Trophoblast cell (in vitro differentiated cells and primary cell): ENCODE measurements around the gene FEM1B.

Experiments
- DNase-seq, 2 donors: peaks; one replicate each; pipeline ENCODE4 v3.0.0-alpha.2; 2016
- H2AFZ ChIP-seq: 2 replicates; pipeline ENCODE4 v1.6.1; 2013; ENCODE audit warnings: low read length, moderate library complexity, mild to moderate bottlenecking; ENCODE audit not compliant: insufficient read depth, poor library complexity
- H2AK5ac ChIP-seq: 2 replicates; pipeline ENCODE4 v1.6.1; 2013; ENCODE audit warnings: mild to moderate bottlenecking, low read length
- H2BK120ac ChIP-seq: 2 replicates; pipeline ENCODE4 v1.6.1; 2013; ENCODE audit warnings: low read length, mild to moderate bottlenecking, moderate library complexity; ENCODE audit not compliant: insufficient read depth, poor library complexity
- H2BK12ac ChIP-seq: 2 replicates; pipeline ENCODE4 v1.6.1; 2013; ENCODE audit warnings: mild to moderate bottlenecking, low read length, moderate library complexity
- H2BK5ac ChIP-seq: 2 replicates; pipeline ENCODE4 v1.6.1; 2013; ENCODE audit warnings: low read length, low read depth, moderate library complexity, mild to moderate bottlenecking; ENCODE audit not compliant: poor library complexity
- H3K14ac ChIP-seq: 2 replicates; pipeline ENCODE4 v1.6.1; 2013; ENCODE audit warnings: mild to moderate bottlenecking, low read length
- H3K18ac ChIP-seq: 2 replicates; pipeline ENCODE4 v1.6.1; 2013; ENCODE audit warnings: mild to moderate bottlenecking, low read length
- H3K23ac ChIP-seq: 2 replicates; pipeline ENCODE4 v1.6.1; 2013; ENCODE audit warnings: low read length
- H3K27ac ChIP-seq: 2 replicates; pipeline ENCODE4 v1.5.1; 2013; ENCODE audit warnings: low read depth, mild to moderate bottlenecking, inconsistent platforms, low read length, moderate library complexity
- H3K27me3 ChIP-seq: 2 replicates; pipeline ENCODE4 v1.6.1; 2013; ENCODE audit warnings: inconsistent platforms, mild to moderate bottlenecking, low read length, moderate library complexity; ENCODE audit not compliant: insufficient read depth
- H3K36me3 ChIP-seq, 2 experiments: 1 replicate in 1 of 2; 2 replicates in 1 of 2; pipeline ENCODE4 v1.6.1; 2013; ENCODE audit warnings: low read length in 2 of 2, mild to moderate bottlenecking in 2 of 2, moderate library complexity in 1 of 2; ENCODE audit not compliant: insufficient read depth in 2 of 2, control insufficient read depth in 1 of 2
- H3K4ac ChIP-seq: 2 replicates; pipeline ENCODE4 v1.6.1; 2013; ENCODE audit warnings: low read depth, mild to moderate bottlenecking, low read length, moderate library complexity
- H3K4me1 ChIP-seq, 2 experiments: 1 replicate in 1 of 2; 2 replicates in 1 of 2; pipeline ENCODE4 v1.6.1; 2013; ENCODE audit warnings: low read length in 2 of 2, mild to moderate bottlenecking in 2 of 2, moderate library complexity in 1 of 2; ENCODE audit not compliant: insufficient read depth in 2 of 2, control insufficient read depth in 1 of 2
- H3K4me2 ChIP-seq: 2 replicates; pipeline ENCODE4 v1.6.1; 2013; ENCODE audit warnings: inconsistent platforms, mild to moderate bottlenecking, low read length, moderate library complexity
- H3K4me3 ChIP-seq: 2 replicates; pipeline ENCODE4 v1.5.1; 2013; ENCODE audit warnings: mild to moderate bottlenecking, low read depth, low read length, inconsistent platforms
- H3K79me1 ChIP-seq: one replicate; pipeline ENCODE4 v1.6.1; 2013; ENCODE audit warnings: low read length
- H3K79me2 ChIP-seq: 2 replicates; pipeline ENCODE4 v1.6.1; 2013; ENCODE audit warnings: low read length, mild to moderate bottlenecking; ENCODE audit not compliant: control insufficient read depth, insufficient read depth, poor library complexity
- H3K9ac ChIP-seq: 2 replicates; pipeline ENCODE4 v1.6.1; 2013; ENCODE audit warnings: mild to moderate bottlenecking, low read length
- H3K9me3 ChIP-seq: 2 replicates; pipeline ENCODE4 v1.6.1; 2013; ENCODE audit warnings: low read depth, mild to moderate bottlenecking, control low read depth, inconsistent platforms, low read length; ENCODE audit not compliant: insufficient read depth
- H4K12ac ChIP-seq: 2 replicates; pipeline ENCODE4 v1.6.1; 2013; ENCODE audit warnings: low read depth, mild to moderate bottlenecking, low read length, moderate library complexity
- H4K8ac ChIP-seq: 2 replicates; pipeline ENCODE4 v1.6.1; 2013; ENCODE audit warnings: low read depth, mild to moderate bottlenecking, low read length, moderate library complexity
- H4K91ac ChIP-seq: one replicate; pipeline ENCODE4 v1.6.1; 2013; ENCODE audit warnings: low read depth, mild to moderate bottlenecking, low read length, moderate library complexity
- WGBS: extraction: QIAGEN DNeasy Blood & Tissue Kit; methylation state at CpG from one replicate; pipeline ENCODE4 v1.1.7; 2013; ENCODE audit warnings: missing lambda C conversion rate; ENCODE audit not compliant: insufficient read length, insufficient coverage; ENCODE audit errors: extremely low coverage; 5-methylcytosine and 5-hydroxymethylcytosine counted together

FEM1B gene

DNA sequence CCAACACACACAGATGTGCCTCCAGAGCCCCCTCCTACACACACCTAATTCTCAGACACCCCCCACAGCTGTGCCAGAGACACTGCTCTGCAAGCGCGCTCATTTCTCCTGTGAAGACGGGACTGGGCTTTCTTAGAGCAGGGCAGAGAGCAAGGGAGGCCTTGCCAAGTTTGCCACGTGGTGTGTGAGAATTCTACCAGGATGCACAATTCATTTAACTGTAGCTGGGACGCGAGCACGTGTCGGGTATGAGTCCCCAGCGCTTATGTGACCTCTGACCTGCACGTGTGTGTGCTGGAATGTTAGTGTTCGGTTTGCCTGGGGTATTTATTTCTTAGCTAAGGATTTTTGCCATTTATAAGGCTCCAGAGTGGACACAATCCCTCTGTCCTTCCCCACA, 37.0 kb downstream of the FEM1B start:
- no CpG with 5 or more reads among the region's 11 CpGs for WGBS
- Histone ChIP-seq H3K14ac (no peak overlapping the region), H2AK5ac (no peak overlapping the region), H3K4me2 (no peak overlapping the region), H2BK12ac (no peak overlapping the region), H2AFZ (no peak overlapping the region), H4K12ac (no peak overlapping the region), H2BK5ac (no peak overlapping the region), H3K4me3 (no peak overlapping the region), H4K8ac (no peak overlapping the region), H3K9ac (no peak overlapping the region), H3K36me3 (no peaks in the 10 kb centered on the region), H3K23ac (no peak overlapping the region), H2BK120ac (no peak overlapping the region), H3K27ac (no peak overlapping the region), H4K91ac (no peak overlapping the region), H3K4ac (no peak overlapping the region), H3K4me1 (peaks cover 9 to 12% of the 10 kb centered on the region in 2 experiments), H3K79me2 (no peaks in the 10 kb centered on the region), H3K9me3 (no peaks in the 10 kb centered on the region), H3K27me3 (no peaks in the 10 kb centered on the region), H3K18ac (no peak overlapping the region), H3K79me1 (no peaks in the 10 kb centered on the region)
- no peak for DNase-seq

DNA sequence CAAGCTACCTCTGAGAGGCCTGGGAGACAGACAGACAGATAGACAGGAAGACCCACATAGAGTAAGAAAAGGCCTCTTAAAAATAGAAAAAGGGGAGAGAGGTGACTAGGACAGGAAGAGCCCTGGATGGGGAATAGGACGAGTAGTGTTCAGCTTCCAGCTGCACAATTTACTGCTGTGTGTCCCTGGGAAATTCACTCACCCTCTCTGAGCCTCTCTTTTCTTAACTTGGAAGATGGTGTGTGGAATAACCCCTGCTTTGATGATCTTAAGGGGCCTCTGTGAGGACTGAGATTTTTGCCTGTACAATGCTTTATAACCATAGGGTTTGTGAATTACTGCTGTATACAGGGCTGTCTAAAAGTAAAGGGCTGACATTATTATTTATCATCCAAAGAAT, 37.5 kb downstream of the FEM1B start:
- H2BK12ac ChIP-seq = no peak overlapping the region
- H3K9ac ChIP-seq = no peak overlapping the region
- no peak overlapping the region for H3K23ac ChIP-seq
- H3K14ac ChIP-seq = no peak overlapping the region
- H3K27me3 ChIP-seq = no peaks in the 10 kb centered on the region
- H4K8ac ChIP-seq = no peak overlapping the region
- peaks cover 9 to 12% of the 10 kb centered on the region in 2 experiments for H3K4me1 ChIP-seq
- H4K12ac ChIP-seq = no peak overlapping the region
- H3K9me3 ChIP-seq = peaks cover under 1% of the 10 kb centered on the region
- no peaks in the 10 kb centered on the region for H3K79me1 ChIP-seq
- H3K4ac ChIP-seq = no peak overlapping the region
- H2AFZ ChIP-seq = no peak overlapping the region
- no CpG with 5 or more reads among the region's 1 CpG for whole genome bisulfite sequencing
- no peak for DNase-seq
- H3K4me2 ChIP-seq = no peak overlapping the region
- H2AK5ac ChIP-seq = no peak overlapping the region
- no peaks in the 10 kb centered on the region for H3K36me3 ChIP-seq
- H3K18ac ChIP-seq = no peak overlapping the region
- no peaks in the 10 kb centered on the region for H3K79me2 ChIP-seq
- H3K4me3 ChIP-seq = no peak overlapping the region
- H2BK120ac ChIP-seq = no peak overlapping the region
- H2BK5ac ChIP-seq = no peak overlapping the region
- no peak overlapping the region for H4K91ac ChIP-seq
- H3K27ac ChIP-seq = no peak overlapping the region

GRCh38 chr15:68315495-68316031, 38.0 kb downstream of the FEM1B start:
- Histone ChIP-seq H3K18ac (no peak overlapping the region), H3K4me3 (no peak overlapping the region), H3K9ac (no peak overlapping the region), H4K8ac (no peak overlapping the region), H3K4me2 (no peak overlapping the region), H3K23ac (no peak overlapping the region), H3K79me1 (no peaks in the 10 kb centered on the region), H2BK12ac (no peak overlapping the region), H3K4ac (no peak overlapping the region), H2AK5ac (no peak overlapping the region), H4K91ac (no peak overlapping the region), H3K27ac (no peak overlapping the region), H3K36me3 (no peaks in the 10 kb centered on the region), H3K4me1 (peaks cover 7 to 8% of the 10 kb centered on the region in 2 experiments), H3K27me3 (no peaks in the 10 kb centered on the region), H2BK5ac (no peak overlapping the region), H3K14ac (no peak overlapping the region), H2AFZ (no peak overlapping the region), H3K9me3 (peaks cover 4% of the 10 kb centered on the region), H2BK120ac (no peak overlapping the region), H3K79me2 (no peaks in the 10 kb centered on the region), H4K12ac (no peak overlapping the region)
- DNase-seq = no peak
- WGBS = no CpG with 5 or more reads among the region's 11 CpGs

GRCh38 chr15:68316061-68316804, 38.7 kb downstream of the FEM1B start:
- Histone ChIP-seq H2BK120ac (no peak overlapping the region), H3K36me3 (no peaks in the 10 kb centered on the region), H4K12ac (no peak overlapping the region), H4K91ac (no peak overlapping the region), H3K9me3 (peaks cover 4% of the 10 kb centered on the region), H3K4me1 (peaks cover 4 to 6% of the 10 kb centered on the region in 2 experiments), H2BK5ac (no peak overlapping the region), H2AFZ (no peak overlapping the region), H3K4me2 (no peak overlapping the region), H3K23ac (no peak overlapping the region), H3K27ac (no peak overlapping the region), H3K18ac (no peak overlapping the region), H3K27me3 (no peaks in the 10 kb centered on the region), H3K79me2 (no peaks in the 10 kb centered on the region), H2AK5ac (no peak overlapping the region), H3K9ac (no peak overlapping the region), H3K79me1 (no peaks in the 10 kb centered on the region), H3K4me3 (no peak overlapping the region), H4K8ac (no peak overlapping the region), H3K4ac (no peak overlapping the region), H3K14ac (no peak overlapping the region), H2BK12ac (no peak overlapping the region)
- no CpG with 5 or more reads among the region's 17 CpGs for WGBS
- peak in 1 of 2 donors; percentile 37 for DNase-seq
